H9 (cell line): Measurements from ENCODE around the gene ZNF200. TPM values are rescaled to one million over a fixed set of nuclear protein-coding genes. Genes with fewer than 3 reads are reported as not detected.

ENCODE experiments used
- DNase-seq: peaks from one replicate; pipeline ENCODE4 v3.0.0-alpha.2; 2017
- H2AFZ ChIP-seq: one replicate; pipeline ENCODE4 v1.6.1; 2013; ENCODE audit warnings: mild to moderate bottlenecking, low read length, control low read depth, moderate library complexity
- H2AK5ac ChIP-seq: 2 replicates; pipeline ENCODE4 v1.6.1; 2013; ENCODE audit warnings: low read length, control low read depth, mixed read lengths; ENCODE audit not compliant: insufficient read length
- H2BK120ac ChIP-seq: one replicate; pipeline ENCODE4 v1.6.1; 2013; ENCODE audit warnings: low read depth, mild to moderate bottlenecking, low read length, control low read depth, inconsistent platforms; ENCODE audit not compliant: poor library complexity, severe bottlenecking
- H2BK12ac ChIP-seq: 2 replicates; pipeline ENCODE4 v1.6.1; 2013; ENCODE audit warnings: low read length, control low read depth, mixed read lengths, low read depth; ENCODE audit not compliant: insufficient read length
- H2BK15ac ChIP-seq: 2 replicates; pipeline ENCODE4 v1.6.1; 2013; ENCODE audit warnings: low read depth, low read length, control low read depth
- H2BK20ac ChIP-seq: one replicate; pipeline ENCODE4 v1.6.1; 2013; ENCODE audit warnings: low read depth, mild to moderate bottlenecking, low read length, control low read depth, inconsistent platforms; ENCODE audit not compliant: poor library complexity, severe bottlenecking
- H2BK5ac ChIP-seq: 2 replicates; pipeline ENCODE4 v1.6.1; 2013; ENCODE audit warnings: low read length, control low read depth, mixed read lengths; ENCODE audit not compliant: insufficient read length
- H3K14ac ChIP-seq: 2 replicates; pipeline ENCODE4 v1.6.1; 2013; ENCODE audit warnings: low read length, control low read depth; ENCODE audit not compliant: insufficient read depth
- H3K18ac ChIP-seq: 2 replicates; pipeline ENCODE4 v1.6.1; 2013; ENCODE audit warnings: low read depth, mild to moderate bottlenecking, mixed read lengths, low read length, control low read depth; ENCODE audit not compliant: insufficient read length
- H3K23ac ChIP-seq: 2 replicates; pipeline ENCODE4 v1.6.1; 2013; ENCODE audit warnings: low read length, control low read depth, mixed read lengths, low read depth; ENCODE audit not compliant: insufficient read length
- H3K23me2 ChIP-seq: 2 replicates; pipeline ENCODE4 v1.6.1; 2013; ENCODE audit warnings: low read depth, mild to moderate bottlenecking, mixed read lengths, low read length, control low read depth; ENCODE audit not compliant: insufficient read length, poor library complexity, severe bottlenecking
- H3K27ac ChIP-seq: 2 replicates; pipeline ENCODE4 v1.5.1; 2013; ENCODE audit warnings: low read length, control low read depth, mixed read lengths, low read depth; ENCODE audit not compliant: insufficient read length
- H3K27me3 ChIP-seq: 2 replicates; pipeline ENCODE4 v1.6.1; 2013; ENCODE audit warnings: low read length, control low read depth, inconsistent platforms; ENCODE audit not compliant: insufficient read depth
- H3K4ac ChIP-seq: 2 replicates; pipeline ENCODE4 v1.6.1; 2013; ENCODE audit warnings: low read depth, mild to moderate bottlenecking, control low read depth, inconsistent platforms, low read length, moderate library complexity
- H3K4me1 ChIP-seq: 2 replicates; pipeline ENCODE4 v1.6.1; 2013; ENCODE audit warnings: low read length, control low read depth, inconsistent platforms; ENCODE audit not compliant: insufficient read depth
- H3K4me2 ChIP-seq: 2 replicates; pipeline ENCODE4 v1.6.1; 2013; ENCODE audit warnings: low read length, control low read depth, mixed read lengths; ENCODE audit not compliant: insufficient read length, insufficient read depth
- H3K56ac ChIP-seq: 2 replicates; pipeline ENCODE4 v1.6.1; 2013; ENCODE audit warnings: low read depth, mild to moderate bottlenecking, mixed read lengths, low read length, control low read depth; ENCODE audit not compliant: insufficient read length
- H3K79me1 ChIP-seq: 2 replicates; pipeline ENCODE4 v1.6.1; 2013; ENCODE audit warnings: low read depth, mild to moderate bottlenecking, moderate library complexity, low read length, control low read depth, inconsistent platforms; ENCODE audit not compliant: insufficient read depth, poor library complexity, severe bottlenecking
- H3K79me2 ChIP-seq: 2 replicates; pipeline ENCODE4 v1.6.1; 2013; ENCODE audit warnings: low read length, control low read depth, inconsistent platforms; ENCODE audit not compliant: insufficient read depth
- H3K9ac ChIP-seq: 2 replicates; pipeline ENCODE4 v1.6.1; 2013; ENCODE audit warnings: low read length, control low read depth, mixed read lengths; ENCODE audit not compliant: insufficient read length; ENCODE audit errors: extremely low read depth
- H3K9me3 ChIP-seq: one replicate; pipeline ENCODE4 v1.6.1; 2013; ENCODE audit warnings: low read depth, low read length, inconsistent platforms; ENCODE audit not compliant: control insufficient read depth
- H3T11ph ChIP-seq: one replicate; pipeline ENCODE4 v1.6.1; 2013; ENCODE audit warnings: mild to moderate bottlenecking, low read length, control low read depth, inconsistent platforms
- H4K20me1 ChIP-seq: one replicate; pipeline ENCODE4 v1.6.1; 2013; ENCODE audit not compliant: control insufficient read depth, insufficient read length, insufficient read depth
- H4K5ac ChIP-seq: 2 replicates; pipeline ENCODE4 v1.6.1; 2013; ENCODE audit warnings: low read depth, mild to moderate bottlenecking, mixed read lengths, low read length, control low read depth; ENCODE audit not compliant: insufficient read length
- H4K8ac ChIP-seq: replicated peaks from 2 replicates; pipeline ENCODE4 v1.6.1; 2013; ENCODE audit warnings: low read length, control low read depth, mixed read lengths, low read depth; ENCODE audit not compliant: insufficient read length
- H4K91ac ChIP-seq: 2 replicates; pipeline ENCODE4 v1.6.1; 2013; ENCODE audit warnings: low read depth, mild to moderate bottlenecking, moderate library complexity, mixed read lengths, low read length, control low read depth; ENCODE audit not compliant: insufficient read length
- H3K27ac Mint-ChIP-seq, 3 experiments: 2 replicates in 2 of 3; 3 replicates in 1 of 3; pipeline ENCODE4 v1.8.0; 2020 to 2021; ENCODE audit warnings: mixed read lengths in 3 of 3, mild to moderate bottlenecking in 1 of 3, moderate library complexity in 1 of 3
- H3K27me3 Mint-ChIP-seq: 2 replicates; pipeline ENCODE4 v1.8.0; 2021; ENCODE audit warnings: low read depth, mild to moderate bottlenecking, moderate library complexity, mixed read lengths
- H3K36me3 Mint-ChIP-seq, 3 experiments: 2 replicates in 2 of 3; 3 replicates in 1 of 3; pipeline ENCODE4 v1.8.0; 2020 to 2021; ENCODE audit warnings: low read depth in 3 of 3, mixed read lengths in 3 of 3; ENCODE audit not compliant: insufficient read depth in 1 of 3
- H3K4me1 Mint-ChIP-seq, 2 experiments: 2 replicates each; pipeline ENCODE4 v1.8.0; 2020; ENCODE audit warnings: mixed read lengths in 2 of 2
- H3K4me3 Mint-ChIP-seq, 2 experiments: 2 replicates in 1 of 2; 3 replicates in 1 of 2; pipeline ENCODE4 v1.8.0; 2020 to 2021; ENCODE audit warnings: mild to moderate bottlenecking in 2 of 2, mixed read lengths in 2 of 2, moderate library complexity in 1 of 2
- H3K9me3 Mint-ChIP-seq, 2 experiments: 2 replicates in 1 of 2; 3 replicates in 1 of 2; pipeline ENCODE4 v1.8.0; 2020; ENCODE audit warnings: mild to moderate bottlenecking in 2 of 2, mixed read lengths in 2 of 2, moderate library complexity in 1 of 2
- WGBS: extraction: QIAGEN DNeasy Blood & Tissue Kit; methylation state at CpG from one replicate; pipeline ENCODE4 v1.1.7; 2013; ENCODE audit warnings: missing lambda C conversion rate, low lambda C conversion rate, mixed read lengths; ENCODE audit not compliant: insufficient read length; ENCODE audit errors: extremely low coverage; 5-methylcytosine and 5-hydroxymethylcytosine counted together
- total RNA-seq: library from RNA; stranded (reverse); gene quantifications from 2 replicates; pipeline ENCODE4 v1.2.1, GENCODE V29; 2021
- TF ChIP-seq, protein P1 (sequence below): fragments of 200-600 bp; sonication (generic); conservative IDR thresholded peaks from 3 replicates; pipeline ENCODE4 v1.8.0; 2021; ENCODE audit warnings: antibody characterized with exemption, mild to moderate bottlenecking

Gene ZNF200
- total RNA-seq, 1 experiment from 2014 or later = 14.9 TPM

DNA sequence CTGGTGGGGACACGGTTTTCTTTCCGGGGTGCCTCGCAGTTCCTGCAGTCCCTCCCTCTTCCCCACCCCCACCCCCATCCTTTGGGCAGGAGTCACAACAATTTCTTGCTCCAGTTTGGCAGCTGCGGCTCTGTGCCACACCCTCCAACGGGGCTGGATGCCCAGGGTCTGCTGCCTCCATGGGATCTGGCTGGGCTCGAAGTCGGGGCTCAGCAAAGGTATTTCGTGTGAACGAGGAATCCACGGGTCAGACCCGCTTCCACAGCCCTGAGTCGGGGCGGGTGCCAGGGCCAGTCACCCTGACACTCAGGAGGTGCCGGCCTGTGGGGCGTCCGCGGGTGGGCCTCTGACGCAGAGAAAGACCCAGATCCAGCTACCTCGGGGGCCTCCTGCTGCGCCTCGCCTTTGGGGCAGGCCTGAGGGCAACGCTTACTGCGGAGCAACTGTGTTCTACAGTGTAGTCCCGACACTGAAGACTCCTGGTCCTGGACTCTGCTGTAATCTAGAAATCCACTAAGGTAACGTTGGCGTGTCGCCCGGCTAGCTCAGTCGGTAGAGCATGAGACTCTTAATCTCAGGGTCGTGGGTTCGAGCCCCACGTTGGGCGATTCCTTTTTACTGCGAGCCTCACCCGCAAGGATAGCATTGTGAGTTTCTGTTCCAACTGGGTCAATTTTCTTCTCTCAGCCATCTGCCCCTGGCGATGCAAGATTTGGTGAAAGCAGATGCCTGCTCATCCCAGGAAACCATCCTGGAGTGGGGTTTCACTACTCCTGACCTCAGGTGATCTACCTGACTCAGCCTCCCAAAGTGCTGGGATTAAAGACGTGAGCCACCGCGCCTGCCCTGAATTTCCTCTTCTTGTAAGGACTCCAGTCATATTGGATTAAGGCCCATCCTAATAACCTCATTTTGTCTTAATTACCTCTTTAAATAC, 59.5 kb downstream of the ZNF200 start:
- peak overlapping the region in 1 of 3 experiments; percentile 35; a peak in 2 of 7 replicates for H3K27ac Mint-ChIP-seq
- no peak overlapping the region for H2BK20ac ChIP-seq
- no peak overlapping the region for H2BK12ac ChIP-seq
- H3K27ac ChIP-seq = no peak overlapping the region
- H4K5ac ChIP-seq = no peak overlapping the region
- peak overlapping the region; percentile 68 to 85 for H3K4me3 Mint-ChIP-seq
- H2BK120ac ChIP-seq = no peak overlapping the region
- no peaks in the 10 kb centered on the region; a peak in 1 of 5 replicates for H3K9me3 Mint-ChIP-seq
- H3K4me2 ChIP-seq = peak overlapping the region; percentile 62
- no peaks in the 10 kb centered on the region for H4K20me1 ChIP-seq
- H2AFZ ChIP-seq = no peak overlapping the region
- H3K23ac ChIP-seq = no peak overlapping the region
- DNase-seq = peak; percentile 85
- no peaks in the 10 kb centered on the region for H3K79me1 ChIP-seq
- TF ChIP-seq, protein P1, sequence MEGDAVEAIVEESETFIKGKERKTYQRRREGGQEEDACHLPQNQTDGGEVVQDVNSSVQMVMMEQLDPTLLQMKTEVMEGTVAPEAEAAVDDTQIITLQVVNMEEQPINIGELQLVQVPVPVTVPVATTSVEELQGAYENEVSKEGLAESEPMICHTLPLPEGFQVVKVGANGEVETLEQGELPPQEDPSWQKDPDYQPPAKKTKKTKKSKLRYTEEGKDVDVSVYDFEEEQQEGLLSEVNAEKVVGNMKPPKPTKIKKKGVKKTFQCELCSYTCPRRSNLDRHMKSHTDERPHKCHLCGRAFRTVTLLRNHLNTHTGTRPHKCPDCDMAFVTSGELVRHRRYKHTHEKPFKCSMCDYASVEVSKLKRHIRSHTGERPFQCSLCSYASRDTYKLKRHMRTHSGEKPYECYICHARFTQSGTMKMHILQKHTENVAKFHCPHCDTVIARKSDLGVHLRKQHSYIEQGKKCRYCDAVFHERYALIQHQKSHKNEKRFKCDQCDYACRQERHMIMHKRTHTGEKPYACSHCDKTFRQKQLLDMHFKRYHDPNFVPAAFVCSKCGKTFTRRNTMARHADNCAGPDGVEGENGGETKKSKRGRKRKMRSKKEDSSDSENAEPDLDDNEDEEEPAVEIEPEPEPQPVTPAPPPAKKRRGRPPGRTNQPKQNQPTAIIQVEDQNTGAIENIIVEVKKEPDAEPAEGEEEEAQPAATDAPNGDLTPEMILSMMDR = no peak
- H3K36me3 Mint-ChIP-seq = no peaks in the 10 kb centered on the region
- no peaks in the 10 kb centered on the region for H3K27me3 ChIP-seq
- no peak overlapping the region for H3T11ph ChIP-seq
- H3K23me2 ChIP-seq = peaks cover 12% of the 10 kb centered on the region
- H4K8ac ChIP-seq = no peak overlapping the region
- no peak overlapping the region for H4K91ac ChIP-seq
- H3K4ac ChIP-seq = no peak overlapping the region
- no peaks in the 10 kb centered on the region for H3K9me3 ChIP-seq
- no peak overlapping the region for H3K56ac ChIP-seq
- H3K4me1 ChIP-seq = no peaks in the 10 kb centered on the region
- H3K27me3 Mint-ChIP-seq = peaks cover 64% of the 10 kb centered on the region
- H2BK15ac ChIP-seq = no peak overlapping the region
- no CpG with 5 or more reads among the region's 39 CpGs for WGBS
- H2AK5ac ChIP-seq = no peak overlapping the region
- H3K18ac ChIP-seq = no peak overlapping the region
- H3K4me1 Mint-ChIP-seq = peaks cover 20 to 21% of the 10 kb centered on the region in 2 experiments
- H3K79me2 ChIP-seq = no peaks in the 10 kb centered on the region
- H3K9ac ChIP-seq = no peak overlapping the region
- H3K14ac ChIP-seq = no peak overlapping the region
- no peak overlapping the region for H2BK5ac ChIP-seq
